GM12875 (cell line): ENCODE measurements around the gene ARHGAP4.

Source experiments
- H3K4me3 ChIP-seq: one replicate; pipeline ENCODE4 v1.5.1; 2011; ENCODE audit warnings: low read depth, low read length, control low read depth
- TF ChIP-seq, protein P1 (sequence below): IDR thresholded peaks from 2 replicates; pipeline ENCODE4 v1.5.1; 2011; ENCODE audit warnings: low read depth, mild to moderate bottlenecking, control low read depth, inconsistent platforms, low read length, moderate library complexity, borderline replicate concordance; ENCODE audit not compliant: insufficient read depth

Gene ARHGAP4

GRCh38 chrX:153903238-153903980 lies 22.7 kb downstream of the ARHGAP4 start:
- TF ChIP-seq, protein P1, sequence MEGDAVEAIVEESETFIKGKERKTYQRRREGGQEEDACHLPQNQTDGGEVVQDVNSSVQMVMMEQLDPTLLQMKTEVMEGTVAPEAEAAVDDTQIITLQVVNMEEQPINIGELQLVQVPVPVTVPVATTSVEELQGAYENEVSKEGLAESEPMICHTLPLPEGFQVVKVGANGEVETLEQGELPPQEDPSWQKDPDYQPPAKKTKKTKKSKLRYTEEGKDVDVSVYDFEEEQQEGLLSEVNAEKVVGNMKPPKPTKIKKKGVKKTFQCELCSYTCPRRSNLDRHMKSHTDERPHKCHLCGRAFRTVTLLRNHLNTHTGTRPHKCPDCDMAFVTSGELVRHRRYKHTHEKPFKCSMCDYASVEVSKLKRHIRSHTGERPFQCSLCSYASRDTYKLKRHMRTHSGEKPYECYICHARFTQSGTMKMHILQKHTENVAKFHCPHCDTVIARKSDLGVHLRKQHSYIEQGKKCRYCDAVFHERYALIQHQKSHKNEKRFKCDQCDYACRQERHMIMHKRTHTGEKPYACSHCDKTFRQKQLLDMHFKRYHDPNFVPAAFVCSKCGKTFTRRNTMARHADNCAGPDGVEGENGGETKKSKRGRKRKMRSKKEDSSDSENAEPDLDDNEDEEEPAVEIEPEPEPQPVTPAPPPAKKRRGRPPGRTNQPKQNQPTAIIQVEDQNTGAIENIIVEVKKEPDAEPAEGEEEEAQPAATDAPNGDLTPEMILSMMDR: no peak
- no peak overlapping the region for H3K4me3 ChIP-seq

- TF ChIP-seq, protein P1: no peak
Observed at GRCh38 chrX:153902385-153902784, 23.7 kb downstream of the ARHGAP4 start.

DNA sequence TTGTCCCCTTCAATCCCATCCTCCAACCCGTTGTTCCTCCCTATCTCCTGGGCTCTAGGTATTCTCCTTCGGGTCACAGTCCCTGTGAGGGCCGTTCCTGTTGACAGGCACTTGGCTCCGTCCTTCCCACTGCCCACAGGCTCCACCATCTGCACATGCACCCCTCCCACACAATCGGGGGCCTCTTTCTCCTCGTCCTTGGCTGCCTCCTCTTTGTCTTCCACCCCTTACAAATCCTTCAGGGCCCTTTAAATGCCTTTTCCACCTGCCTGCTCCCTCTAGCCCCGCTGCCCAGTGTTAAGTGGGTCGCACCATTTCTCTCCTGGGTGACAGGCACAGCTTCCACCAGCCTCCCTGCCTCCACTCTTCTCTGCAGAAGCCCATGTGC lies 24.3 kb downstream of the ARHGAP4 start:
- no peak overlapping the region for H3K4me3 ChIP-seq
- TF ChIP-seq, protein P1: no peak

More at GRCh38 chrX:153902385-153902784, 23.7 kb downstream of the ARHGAP4 start:
- no peak overlapping the region for H3K4me3 ChIP-seq

DNA sequence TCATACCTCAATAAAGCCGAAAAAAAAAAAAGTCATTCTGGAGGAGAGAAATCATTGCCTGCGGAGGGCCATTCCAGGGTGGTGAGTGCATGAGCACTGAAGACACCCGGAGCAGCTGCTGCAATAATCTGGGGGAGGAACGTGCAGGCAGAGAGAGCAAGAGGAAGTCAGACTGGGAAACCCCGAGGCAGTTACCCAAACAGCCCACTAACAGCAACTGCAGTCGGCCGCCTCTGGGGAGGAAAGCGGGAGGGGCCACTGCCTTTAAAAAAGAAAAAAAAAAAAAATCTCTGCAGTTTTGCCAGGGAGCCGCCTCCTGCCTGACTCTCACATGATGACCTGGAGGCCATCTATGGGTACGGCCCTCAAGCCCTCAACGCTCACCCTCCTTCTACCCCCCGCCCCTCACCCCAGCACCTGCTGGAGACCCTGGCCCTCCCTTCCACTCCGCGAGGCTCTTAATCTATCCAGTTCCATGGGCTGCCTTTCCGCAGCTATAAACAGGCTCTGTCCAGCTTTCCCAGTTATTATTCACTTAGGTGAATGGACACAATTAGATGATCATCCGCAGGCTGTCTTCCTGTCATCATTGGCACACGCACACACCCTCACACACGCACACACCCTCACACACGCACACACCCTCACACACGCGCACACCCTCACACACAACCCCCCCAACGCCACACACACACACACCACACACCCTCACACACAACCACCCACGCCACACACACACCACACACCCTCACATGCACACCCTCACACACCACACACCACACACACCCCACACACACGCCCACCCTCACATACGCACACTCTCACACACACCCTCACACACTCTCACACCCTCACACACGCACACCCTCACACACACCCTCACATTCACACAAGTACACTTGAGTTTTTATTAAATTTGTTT lies 25.0 kb downstream of the ARHGAP4 start:
- H3K4me3 ChIP-seq: no peak overlapping the region
- TF ChIP-seq, protein P1: no peak

DNA sequence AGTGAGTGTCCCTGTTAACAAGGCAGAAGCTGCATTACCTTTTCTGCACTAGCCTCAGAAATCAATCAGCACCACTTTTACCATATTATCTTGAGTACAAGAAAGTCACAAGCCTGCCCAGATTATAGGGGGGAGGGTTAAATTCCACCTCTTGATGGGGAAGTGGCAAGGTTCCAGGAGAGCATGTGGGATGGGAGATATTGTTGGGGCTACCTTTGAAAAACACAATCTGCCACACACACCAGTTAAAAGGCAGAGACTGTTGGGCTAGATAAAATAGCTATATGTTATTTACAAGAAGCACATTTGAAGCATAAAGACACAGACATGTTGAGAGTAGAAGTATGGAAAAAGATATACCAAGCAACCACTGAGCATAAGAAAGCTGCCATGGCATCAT lies 28.2 kb downstream of the ARHGAP4 start:
- no peak overlapping the region for H3K4me3 ChIP-seq

GRCh38 chrX:153889123-153889522 lies 36.9 kb downstream of the ARHGAP4 start:
- TF ChIP-seq, protein P1: no peak
- H3K4me3 ChIP-seq: no peak overlapping the region

More for the DNA sequence above, 28.2 kb downstream of the ARHGAP4 start:
- TF ChIP-seq, protein P1: no peak

DNA sequence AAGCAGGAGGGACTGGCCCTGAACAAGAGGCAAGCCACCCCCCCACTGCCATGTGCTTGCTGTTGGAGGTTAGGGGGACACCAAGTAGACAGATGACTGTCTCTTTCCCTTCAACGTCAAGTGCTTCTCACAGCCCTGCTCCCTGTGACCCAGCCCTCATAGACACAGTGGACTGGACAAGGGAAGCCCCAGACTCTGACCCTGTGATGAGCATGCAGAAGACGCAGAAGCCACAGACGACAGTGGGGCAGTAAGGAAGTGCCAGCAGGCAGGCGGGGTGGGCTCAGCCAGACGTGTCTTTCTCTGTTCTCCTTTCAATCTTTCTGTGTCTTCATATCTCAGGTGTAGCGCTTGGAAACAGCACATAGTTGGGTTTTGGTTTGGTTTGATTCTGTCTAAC lies 37.7 kb downstream of the ARHGAP4 start:
- TF ChIP-seq, protein P1: no peak

More for the DNA sequence above, 37.7 kb downstream of the ARHGAP4 start:
- H3K4me3 ChIP-seq: no peak overlapping the region
